HepG2 (cell line): ENCODE data around the gene RXFP2. TPM values are rescaled to one million over a fixed set of nuclear protein-coding genes. Genes with fewer than 3 reads are reported as not detected.

Source experiments
- ATAC-seq: fragments of 200-7000 bp; cut with Tn5 transposase; 3 replicates; pipeline ENCODE4 v1.9.1; 2020; ENCODE audit warnings: mild to moderate bottlenecking, moderate library complexity
- Bru-seq: library from RNA; stranded (reverse); fragments of 400-500 nt; gene quantifications from one replicate; lab custom pipeline; 2021; lab: Mats Ljungman, UMichigan
- BruChase-seq, 2 experiments: library from RNA; stranded (reverse); fragments of 400-500 nt; gene quantifications; one replicate each; lab custom pipeline; 2021; lab: Mats Ljungman, UMichigan
- BruUV-seq: library from RNA; stranded (reverse); fragments of 400-500 nt; replicated peaks from 2 replicates; lab custom pipeline; 2021; lab: Mats Ljungman, UMichigan
- CTCF ChIA-PET: fragments of 300-600 bp; formaldehyde crosslinking; extraction: SDS; loops from one replicate; lab custom pipeline; 2021; ENCODE audit warnings: low total read pairs, inconsistent platforms, low intra/inter-chr PET ratio; lab: Yijun Ruan, JAX
- POLR2A ChIA-PET: fragments of 350-600 bp; sonication (Branson Sonifier 250); formaldehyde crosslinking; loops from one replicate; lab custom pipeline; 2020; ENCODE audit warnings: antibody characterized with exemption, inconsistent platforms; lab: Yijun Ruan, JAX
- DNase-seq: peaks from one replicate; pipeline ENCODE4 v3.0.0-alpha.2; 2015; ENCODE audit warnings: low spot score
- FAIRE-seq: peaks from 3 replicates; lab custom pipeline; 2011; peaks lifted over from hg19 to GRCh38; lab: Jason Lieb, UNC
- H2AFZ ChIP-seq: one replicate; pipeline ENCODE4 v1.6.1; 2011; ENCODE audit warnings: low read length, inconsistent platforms
- H3K27ac ChIP-seq: fragments of 300-600 bp; 3 replicates; pipeline ENCODE4 v1.8.0; 2011; ENCODE audit warnings: mixed run types, mild to moderate bottlenecking, mixed read lengths, low read length, inconsistent platforms; ENCODE audit not compliant: insufficient read depth; ENCODE audit errors: extremely low read length
- H3K27me3 ChIP-seq, 2 experiments: fragments of 200-600 bp in 1 of 2; 2 replicates in 1 of 2; 3 replicates in 1 of 2; pipeline versions ENCODE4 v1.6.0 to v1.8.0; 2011; ENCODE audit warnings: low read length in 2 of 2, mild to moderate bottlenecking in 2 of 2, moderate library complexity in 2 of 2, inconsistent platforms in 1 of 2; ENCODE audit not compliant: insufficient read depth in 2 of 2, control insufficient read depth in 1 of 2
- H3K36me3 ChIP-seq, 2 experiments: fragments of 200-600 bp in 1 of 2; replicated peaks in 1 of 2; 2 replicates in 1 of 2; 3 replicates in 1 of 2; pipeline versions ENCODE4 v1.5.1 to v1.8.0; 2011; ENCODE audit warnings: low read length in 2 of 2, inconsistent platforms in 1 of 2; ENCODE audit not compliant: insufficient read depth in 2 of 2, control insufficient read depth in 1 of 2
- H3K4me1 ChIP-seq: 2 replicates; pipeline ENCODE4 v1.5.1; 2012; ENCODE audit warnings: low read length, inconsistent platforms; ENCODE audit not compliant: insufficient read depth
- H3K4me2 ChIP-seq: 2 replicates; pipeline ENCODE4 v1.6.0; 2011; ENCODE audit warnings: low read depth, low read length, inconsistent platforms
- H3K4me3 ChIP-seq, 3 experiments: fragments of 200-600 bp in 1 of 3; sonication (generic), shearing (Covaris generic) in 1 of 3; replicated peaks in 1 of 3; 2 replicates each; pipeline ENCODE4 v1.5.1; 2011 to 2016; ENCODE audit warnings: low read length in 3 of 3, inconsistent platforms in 2 of 3, low read depth in 2 of 3, mild to moderate bottlenecking in 2 of 3, control low read depth in 1 of 3, mixed read lengths in 1 of 3; ENCODE audit not compliant: insufficient read depth in 1 of 3
- H3K79me2 ChIP-seq: one replicate; pipeline ENCODE4 v1.6.1; 2011; ENCODE audit warnings: low read length, inconsistent platforms; ENCODE audit not compliant: insufficient read depth
- H3K9ac ChIP-seq: 2 replicates; pipeline ENCODE4 v1.6.0; 2011; ENCODE audit warnings: mild to moderate bottlenecking, low read depth, low read length, inconsistent platforms; ENCODE audit not compliant: insufficient read depth
- H3K9me3 ChIP-seq: 2 replicates; pipeline ENCODE4 v1.5.1; 2012; ENCODE audit warnings: mild to moderate bottlenecking, low read length
- H4K20me1 ChIP-seq: 2 replicates; pipeline ENCODE4 v1.6.0; 2011; ENCODE audit warnings: inconsistent platforms, mild to moderate bottlenecking, low read length, moderate library complexity; ENCODE audit not compliant: insufficient read depth
- ATF5 ChIP-seq: sonication (generic); formaldehyde crosslinking; IDR thresholded peaks from 2 replicates; pipeline ENCODE4 v1.4.0; 2020; ENCODE audit warnings: mild to moderate bottlenecking, low read depth, missing genetic modification reagents
- CHCHD3 ChIP-seq: sonication (generic); formaldehyde crosslinking; IDR thresholded peaks from 2 replicates; pipeline ENCODE4 v1.8.0; 2022; ENCODE audit warnings: mild to moderate bottlenecking, missing genetic modification reagents, moderate library complexity
- E2F2 ChIP-seq: sonication (generic); formaldehyde crosslinking; IDR thresholded peaks from 2 replicates; pipeline ENCODE4 v1.4.0; 2020; ENCODE audit warnings: missing genetic modification reagents, borderline replicate concordance
- MNT ChIP-seq: fragments of 450-650 bp; IDR thresholded peaks from 2 replicates; pipeline ENCODE4 v1.6.1; 2016
- MXI1 ChIP-seq: IDR thresholded peaks from 3 replicates; pipeline ENCODE4 v1.6.1; 2012; ENCODE audit warnings: low read depth, low read length, inconsistent platforms, borderline replicate concordance
- NRL ChIP-seq: sonication (generic); formaldehyde crosslinking; IDR thresholded peaks from 2 replicates; pipeline ENCODE4 v1.5.0; 2020; ENCODE audit warnings: missing genetic modification reagents, mild to moderate bottlenecking, moderate library complexity, borderline replicate concordance
- ZBTB37 ChIP-seq: sonication (generic); formaldehyde crosslinking; IDR thresholded peaks from 2 replicates; pipeline ENCODE4 v1.4.0; 2020; ENCODE audit warnings: mild to moderate bottlenecking, missing genetic modification reagents
- ZFP41 ChIP-seq: sonication (generic); formaldehyde crosslinking; IDR thresholded peaks from 2 replicates; pipeline ENCODE4 v1.4.0; 2020; ENCODE audit warnings: mild to moderate bottlenecking, missing genetic modification reagents, borderline replicate concordance
- WGBS: methylation state at CpG from one replicate; pipeline ENCODE4 v1.1.6; 2017; ENCODE audit warnings: low lambda C conversion rate; 5-methylcytosine and 5-hydroxymethylcytosine counted together
- in situ Hi-C: cut with HindIII; loops from 2 replicates; pipeline ENCODE4 v1.10.0; 2017; ENCODE audit warnings: low pct_unique_long_range_greater_than_20kb; ENCODE audit not compliant: extremely low pct_ligation_motif_present
- intact Hi-C: fragments of 100-400 bp; cut with micrococcal nuclease; formaldehyde crosslinking; loops from one replicate; pipeline ENCODE4 v1.10.0; 2022; ENCODE audit not compliant: unreplicated experiment
- long read RNA-seq, 2 experiments: library from RNA in 1 of 2; library from polyadenylated mRNA in 1 of 2; stranded (forward) in 1 of 2; unstranded in 1 of 2; transcript quantifications; one replicate each; pipeline ENCODE4 v2.0.0, GENCODE V29; 2019 to 2022
- polyA minus RNA-seq, 3 experiments: library from RNA; depleted of rRNA, polyadenylated mRNA; stranded (reverse); fragments of >200 nt; gene quantifications; 2 replicates each; pipeline ENCODE4 v1.2.3, GENCODE V29; 2011; ENCODE audit warnings: low replicate concordance in 1 of 3
- polyA plus RNA-seq, 8 experiments: library from polyadenylated mRNA; depleted of rRNA in 3 of 8; stranded (reverse) in 7 of 8; unstranded in 1 of 8; fragments of >200 nt; fragmentation: Illumina TruSeq in 4 of 8; extraction: Trizol in 4 of 8; gene quantifications; 2 replicates each; pipeline versions ENCODE4 v1.2.1 to v1.2.3, GENCODE V29; 2011 to 2016; ENCODE audit warnings: low read depth in 4 of 8, missing spikeins in 1 of 8, mixed read lengths in 1 of 8; ENCODE audit not compliant: insufficient read depth in 1 of 8
- total RNA-seq, 5 experiments: library from RNA; depleted of rRNA; stranded (reverse); fragments of >200 nt; fragmentation: Illumina TruSeq; extraction: Trizol; gene quantifications; 2 replicates each; pipeline ENCODE4 v1.2.3, GENCODE V29; 2016; ENCODE audit warnings: low read depth in 1 of 5

RXFP2 gene, protein sequence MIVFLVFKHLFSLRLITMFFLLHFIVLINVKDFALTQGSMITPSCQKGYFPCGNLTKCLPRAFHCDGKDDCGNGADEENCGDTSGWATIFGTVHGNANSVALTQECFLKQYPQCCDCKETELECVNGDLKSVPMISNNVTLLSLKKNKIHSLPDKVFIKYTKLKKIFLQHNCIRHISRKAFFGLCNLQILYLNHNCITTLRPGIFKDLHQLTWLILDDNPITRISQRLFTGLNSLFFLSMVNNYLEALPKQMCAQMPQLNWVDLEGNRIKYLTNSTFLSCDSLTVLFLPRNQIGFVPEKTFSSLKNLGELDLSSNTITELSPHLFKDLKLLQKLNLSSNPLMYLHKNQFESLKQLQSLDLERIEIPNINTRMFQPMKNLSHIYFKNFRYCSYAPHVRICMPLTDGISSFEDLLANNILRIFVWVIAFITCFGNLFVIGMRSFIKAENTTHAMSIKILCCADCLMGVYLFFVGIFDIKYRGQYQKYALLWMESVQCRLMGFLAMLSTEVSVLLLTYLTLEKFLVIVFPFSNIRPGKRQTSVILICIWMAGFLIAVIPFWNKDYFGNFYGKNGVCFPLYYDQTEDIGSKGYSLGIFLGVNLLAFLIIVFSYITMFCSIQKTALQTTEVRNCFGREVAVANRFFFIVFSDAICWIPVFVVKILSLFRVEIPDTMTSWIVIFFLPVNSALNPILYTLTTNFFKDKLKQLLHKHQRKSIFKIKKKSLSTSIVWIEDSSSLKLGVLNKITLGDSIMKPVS
- total RNA-seq (2016; rRNA removed; fragmentation: Illumina TruSeq; extraction: Trizol) (not detected in 2 replicates), polyA plus RNA-seq (2011; rRNA removed) (not detected in 2 replicates), polyA minus RNA-seq (2011; rRNA and poly(A)+ RNA removed; ENCODE audit: low replicate concordance) (not detected in 2 replicates), Bru-seq, nascent RNA (not detected), BruChase-seq, experiment 1, labeled RNA remaining after a 6-hour chase (not detected), BruChase-seq, experiment 2, labeled RNA remaining after a 2-hour chase (not detected)
- total RNA-seq (2016; cell fraction: cytosol; rRNA removed; fragmentation: Illumina TruSeq; extraction: Trizol; ENCODE audit: low read depth), result not detected in 2 replicates
- total RNA-seq (2016; cell fraction: insoluble cytoplasmic fraction; rRNA removed; fragmentation: Illumina TruSeq; extraction: Trizol), result not detected in 2 replicates
- total RNA-seq (2016; cell fraction: membrane; rRNA removed; fragmentation: Illumina TruSeq; extraction: Trizol), result not detected in 2 replicates
- total RNA-seq (2016; cell fraction: nucleus; rRNA removed; fragmentation: Illumina TruSeq; extraction: Trizol), result not detected in 2 replicates
- not detected in 2 replicates for polyA plus RNA-seq (2011; cell fraction: cytosol; rRNA removed)
- not detected in 2 replicates for polyA plus RNA-seq (2011; cell fraction: nucleus; rRNA removed)
- not detected in 2 replicates for polyA plus RNA-seq (2012)
- polyA plus RNA-seq (2016; cell fraction: cytosol; fragmentation: Illumina TruSeq; extraction: Trizol; ENCODE audit: low read depth), result not detected in 2 replicates
- polyA plus RNA-seq (2016; cell fraction: insoluble cytoplasmic fraction; fragmentation: Illumina TruSeq; extraction: Trizol; ENCODE audit: low read depth), result not detected in 2 replicates
- polyA plus RNA-seq (2016; cell fraction: membrane; fragmentation: Illumina TruSeq; extraction: Trizol; ENCODE audit: low read depth), result not detected in 2 replicates
- not detected in 2 replicates for polyA plus RNA-seq (2016; cell fraction: nucleus; fragmentation: Illumina TruSeq; extraction: Trizol; ENCODE audit: insufficient read depth, low read depth)
- not detected in 2 replicates for polyA minus RNA-seq (2011; cell fraction: cytosol; rRNA and poly(A)+ RNA removed)
- not detected in 2 replicates for polyA minus RNA-seq (2011; cell fraction: nucleus; rRNA and poly(A)+ RNA removed)
- long read RNA-seq, experiment 1, result 0 reads
- long read RNA-seq, experiment 2, result 0 reads

DNA sequence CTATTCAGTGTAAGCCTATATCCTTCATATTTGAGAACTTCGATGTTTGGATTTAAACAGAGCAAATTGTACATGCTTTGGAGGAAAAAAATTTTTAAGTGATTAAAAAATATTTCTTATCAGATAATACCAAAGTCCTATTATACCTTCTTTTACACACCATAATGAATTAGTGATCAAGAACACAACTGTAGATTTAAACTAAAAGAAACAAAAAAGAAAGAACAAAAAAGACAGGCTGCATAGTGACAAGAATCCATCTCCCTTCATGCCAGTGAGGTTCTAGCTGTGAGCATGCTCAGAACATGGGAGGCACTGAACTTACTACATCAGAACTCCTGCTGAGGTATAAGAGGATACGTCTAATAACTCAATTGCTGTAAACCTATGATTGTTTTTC is at the start of gene RXFP2:
TSS of gene RXFP2 (plus strand) at position 301 of the 400 bp plus-strand sequence. CDS start at position 388, 87 bp downstream.
- Histone ChIP-seq H3K36me3 (no peaks in the 10 kb centered on the region), H2AFZ (no peak within 1 kb of the TSS), H3K27me3 (peaks cover 0 to 7% of the 10 kb centered on the region in 2 experiments; a peak in 3 of 5 replicates), H3K79me2 (no peaks in the 10 kb centered on the region), H4K20me1 (no peaks in the 10 kb centered on the region), H3K9me3 (no peaks in the 10 kb centered on the region), H3K9ac (no peak within 1 kb of the TSS), H3K27ac (no peak within 1 kb of the TSS), H3K4me2 (no peak within 1 kb of the TSS), H3K4me1 (no peaks in the 10 kb centered on the region), H3K4me3 (no peak within 1 kb of the TSS)
- no peak for ATAC-seq
- intact Hi-C loops (no loop called here), in situ Hi-C loops (loop anchor here (5.0 to 25.0 kb wide), 2 partner anchors 197 to 502 kb away; no protein-coding TSS in a partner anchor)
- WGBS, result 0% methylated on average over 2 of the region's 2 CpGs
- BruUV-seq, result no TSS peak
- CTCF ChIA-PET, result no interaction called here
- no peak for DNase-seq
- POLR2A ChIA-PET, result no interaction called here
- no peak for FAIRE-seq
- no peak for TF ChIP-seq CHCHD3 (CRISPR knock-in tag)
- TF ChIP-seq MNT, result no peak
- TF ChIP-seq MXI1, result no peak
- TF ChIP-seq E2F2, result no peak
- no peak for TF ChIP-seq ZBTB37 (CRISPR knock-in tag)
- TF ChIP-seq ATF5 (CRISPR knock-in tag), result no peak
- TF ChIP-seq ZFP41 (CRISPR knock-in tag), result no peak
- no peak for TF ChIP-seq NRL
